CD4-positive, CD25-positive, alpha-beta regulatory T cell (primary cell): ENCODE measurements around the gene RPS6KA2. TPM values are rescaled to one million over a fixed set of nuclear protein-coding genes. Genes with fewer than 3 reads are reported as not detected.

Experiments used
- ATAC-seq, 2 donors: fragments of 150-1000 bp; cut with Tn5 transposase; one replicate each; pipeline ENCODE4 v1.10.0; 2021; ENCODE audit warnings: low read depth in 2 of 2, moderate number of reproducible peaks in 2 of 2, moderate library complexity in 1 of 2
- DNase-seq, 3 donors: peaks; one replicate each; pipeline versions ENCODE4 v3.0.0 to v3.0.0-alpha.2; 2012 to 2022; ENCODE audit warnings: mixed read lengths in 1 of 3
- H3K27ac ChIP-seq: one replicate; pipeline ENCODE4 v1.7.0; 2013; ENCODE audit warnings: mild to moderate bottlenecking, low read length; ENCODE audit not compliant: insufficient read depth, poor library complexity, severe bottlenecking
- H3K27me3 ChIP-seq: one replicate; pipeline ENCODE4 v1.7.0; 2013; ENCODE audit warnings: low read length; ENCODE audit not compliant: control insufficient read depth, insufficient read depth
- H3K36me3 ChIP-seq: one replicate; pipeline ENCODE4 v1.7.0; 2013; ENCODE audit warnings: mild to moderate bottlenecking, low read length, moderate library complexity; ENCODE audit not compliant: control insufficient read depth, insufficient read depth
- H3K4me1 ChIP-seq: 2 replicates; pipeline ENCODE4 v1.7.0; 2013; ENCODE audit warnings: mild to moderate bottlenecking, low read length; ENCODE audit not compliant: insufficient read depth, control insufficient read depth, poor library complexity, severe bottlenecking
- H3K4me3 ChIP-seq: one replicate; pipeline ENCODE4 v1.7.0; 2013; ENCODE audit warnings: low read depth, mild to moderate bottlenecking, low read length, moderate library complexity
- H3K9me3 ChIP-seq, 2 experiments: 1 replicate in 1 of 2; 2 replicates in 1 of 2; pipeline ENCODE4 v1.7.0; 2013; ENCODE audit warnings: low read length in 2 of 2, mild to moderate bottlenecking in 1 of 2, moderate library complexity in 1 of 2; ENCODE audit not compliant: control insufficient read depth in 2 of 2
- H3K27ac Mint-ChIP-seq, 3 donors: one replicate each; pipeline ENCODE4 v1.8.0; 2020 to 2022; ENCODE audit warnings: mild to moderate bottlenecking in 3 of 3, mixed read lengths in 3 of 3, moderate library complexity in 2 of 3
- H3K27me3 Mint-ChIP-seq: one replicate; pipeline ENCODE4 v1.8.0; 2022; ENCODE audit warnings: mild to moderate bottlenecking, mixed read lengths
- H3K36me3 Mint-ChIP-seq: one replicate; pipeline ENCODE4 v1.8.0; 2020; ENCODE audit warnings: mixed read lengths
- H3K4me1 Mint-ChIP-seq, 4 donors: one replicate each; pipeline ENCODE4 v1.8.0; 2020 to 2022; ENCODE audit warnings: mixed read lengths in 4 of 4, mild to moderate bottlenecking in 1 of 4
- H3K4me3 Mint-ChIP-seq, 4 donors: one replicate each; pipeline ENCODE4 v1.8.0; 2020 to 2022; ENCODE audit warnings: mild to moderate bottlenecking in 4 of 4, mixed read lengths in 4 of 4, moderate library complexity in 3 of 4
- H3K9me3 Mint-ChIP-seq, 7 donors: one replicate each; pipeline ENCODE4 v1.8.0; 2020 to 2022; ENCODE audit warnings: mixed read lengths in 7 of 7, mild to moderate bottlenecking in 3 of 7, moderate library complexity in 2 of 7
- polyA plus RNA-seq, 4 donors: library from polyadenylated mRNA; unstranded; fragments of 300-500 nt; fragmentation: Illumina TruSeq; gene quantifications; one replicate each; pipeline ENCODE4 v1.2.3, GENCODE V29; 2021
- total RNA-seq: library from RNA; stranded (reverse); gene quantifications from one replicate; pipeline ENCODE4 v1.2.3, GENCODE V29; 2022

Gene RPS6KA2
- total and polyA plus RNA-seq, 5 donors from 2014 or later = 3.3 to 7.4 (median 5.2) TPM

- H3K4me3 ChIP-seq = no peak overlapping the region
- no peaks in the 10 kb centered on the region for H3K9me3 ChIP-seq
- peaks cover 5 to 18% (median 12%) of the 10 kb centered on the region in 4 donors for H3K4me1 Mint-ChIP-seq
- H3K27me3 Mint-ChIP-seq = no peaks in the 10 kb centered on the region
- no peak overlapping the region for H3K4me3 Mint-ChIP-seq
- no peak for ATAC-seq
- no peak overlapping the region for H3K27ac ChIP-seq
- H3K9me3 Mint-ChIP-seq = peaks cover 0 to 4% (median 0%) of the 10 kb centered on the region in 7 donors
- H3K4me1 ChIP-seq = no peaks in the 10 kb centered on the region
- peaks cover 16% of the 10 kb centered on the region for H3K36me3 Mint-ChIP-seq
- H3K27ac Mint-ChIP-seq = no peak overlapping the region
- H3K36me3 ChIP-seq = no peaks in the 10 kb centered on the region
- H3K27me3 ChIP-seq = no peaks in the 10 kb centered on the region
- DNase-seq = no peak
These were observed 112.9 kb downstream of the RPS6KA2 start for GRCh38 chr6:166514196-166514595.

- Histone ChIP-seq H3K36me3 (no peaks in the 10 kb centered on the region), H3K27ac (no peak overlapping the region), H3K9me3 (no peaks in the 10 kb centered on the region), H3K4me3 (no peak overlapping the region), H3K27me3 (no peaks in the 10 kb centered on the region), H3K4me1 (no peaks in the 10 kb centered on the region)
- DNase-seq (peak in 2 of 3 donors; percentile 44 to 72), ATAC-seq (peak; percentile 75 to 86)
- peaks cover 16% of the 10 kb centered on the region for H3K36me3 Mint-ChIP-seq
- peak overlapping the region; percentile 26 to 74 (median 48) for H3K27ac Mint-ChIP-seq
- H3K4me3 Mint-ChIP-seq = peak overlapping the region in 1 of 4 donors; percentile 38
- no peaks in the 10 kb centered on the region for H3K27me3 Mint-ChIP-seq
- peaks cover 0 to under 1% (median 0%) of the 10 kb centered on the region in 7 donors for H3K9me3 Mint-ChIP-seq
- peaks cover 5 to 18% (median 13%) of the 10 kb centered on the region in 4 donors for H3K4me1 Mint-ChIP-seq
These were observed 114.5 kb downstream of the RPS6KA2 start for GRCh38 chr6:166512567-166512966.

- Mint-ChIP-seq H3K27me3 (no peaks in the 10 kb centered on the region), H3K4me1 (peaks cover 5 to 20% (median 15%) of the 10 kb centered on the region in 4 donors), H3K9me3 (no peaks in the 10 kb centered on the region), H3K27ac (no peak overlapping the region), H3K4me3 (no peak overlapping the region), H3K36me3 (peaks cover 20% of the 10 kb centered on the region)
- DNase-seq = no peak
- no peaks in the 10 kb centered on the region for H3K9me3 ChIP-seq
- H3K4me3 ChIP-seq = no peak overlapping the region
- ATAC-seq = no peak
- H3K4me1 ChIP-seq = no peaks in the 10 kb centered on the region
- no peak overlapping the region for H3K27ac ChIP-seq
- no peaks in the 10 kb centered on the region for H3K36me3 ChIP-seq
- H3K27me3 ChIP-seq = no peaks in the 10 kb centered on the region
These were observed 115.7 kb downstream of the RPS6KA2 start for GRCh38 chr6:166511316-166511715.

- Histone ChIP-seq H3K9me3 (no peaks in the 10 kb centered on the region), H3K27me3 (no peaks in the 10 kb centered on the region), H3K36me3 (no peaks in the 10 kb centered on the region), H3K4me1 (no peaks in the 10 kb centered on the region), H3K27ac (no peak overlapping the region), H3K4me3 (no peak overlapping the region)
- Mint-ChIP-seq H3K9me3 (no peaks in the 10 kb centered on the region), H3K27ac (no peak overlapping the region), H3K36me3 (peaks cover 22% of the 10 kb centered on the region), H3K27me3 (no peaks in the 10 kb centered on the region), H3K4me1 (peaks cover 5 to 18% (median 9%) of the 10 kb centered on the region in 4 donors), H3K4me3 (no peak overlapping the region)
- ATAC-seq (no peak), DNase-seq (no peak)
These were observed 117.9 kb downstream of the RPS6KA2 start for GRCh38 chr6:166509193-166509592.

- Histone ChIP-seq H3K9me3 (no peaks in the 10 kb centered on the region), H3K27ac (no peak overlapping the region), H3K36me3 (peaks cover 3% of the 10 kb centered on the region), H3K27me3 (no peaks in the 10 kb centered on the region), H3K4me3 (no peak overlapping the region), H3K4me1 (no peaks in the 10 kb centered on the region)
- peaks cover 5 to 18% (median 8%) of the 10 kb centered on the region in 4 donors for H3K4me1 Mint-ChIP-seq
- H3K27ac Mint-ChIP-seq = no peak overlapping the region
- no peaks in the 10 kb centered on the region for H3K27me3 Mint-ChIP-seq
- ATAC-seq (no peak), DNase-seq (no peak)
- peaks cover 24% of the 10 kb centered on the region for H3K36me3 Mint-ChIP-seq
- H3K9me3 Mint-ChIP-seq = no peaks in the 10 kb centered on the region
- no peak overlapping the region for H3K4me3 Mint-ChIP-seq
These were observed 118.3 kb downstream of the RPS6KA2 start for GRCh38 chr6:166508726-166509125.

GRCh38 chr6:166507809-166508564, 119.1 kb downstream of the RPS6KA2 start:
- no peak for ATAC-seq
- Mint-ChIP-seq H3K4me3 (no peak overlapping the region), H3K9me3 (no peaks in the 10 kb centered on the region), H3K4me1 (peaks cover 5 to 17% (median 8%) of the 10 kb centered on the region in 4 donors), H3K27me3 (no peaks in the 10 kb centered on the region), H3K36me3 (peaks cover 25% of the 10 kb centered on the region), H3K27ac (no peak overlapping the region)
- Histone ChIP-seq H3K4me1 (no peaks in the 10 kb centered on the region), H3K27ac (no peak overlapping the region), H3K9me3 (no peaks in the 10 kb centered on the region), H3K36me3 (peaks cover 3% of the 10 kb centered on the region), H3K4me3 (no peak overlapping the region), H3K27me3 (no peaks in the 10 kb centered on the region)
- DNase-seq = no peak

- H3K27me3 Mint-ChIP-seq = no peaks in the 10 kb centered on the region
- no peaks in the 10 kb centered on the region for H3K4me1 ChIP-seq
- H3K4me3 Mint-ChIP-seq = no peak overlapping the region
- no peak overlapping the region for H3K27ac Mint-ChIP-seq
- no peaks in the 10 kb centered on the region for H3K9me3 ChIP-seq
- H3K27ac ChIP-seq = no peak overlapping the region
- ATAC-seq (no peak), DNase-seq (no peak)
- H3K4me3 ChIP-seq = no peak overlapping the region
- peaks cover 25% of the 10 kb centered on the region for H3K36me3 Mint-ChIP-seq
- H3K27me3 ChIP-seq = no peaks in the 10 kb centered on the region
- H3K36me3 ChIP-seq = peaks cover 3% of the 10 kb centered on the region
- peaks cover 2 to 11% (median 4%) of the 10 kb centered on the region in 4 donors for H3K4me1 Mint-ChIP-seq
- H3K9me3 Mint-ChIP-seq = no peaks in the 10 kb centered on the region
These were observed 119.7 kb downstream of the RPS6KA2 start for GRCh38 chr6:166507380-166507779.
